Measurements from ENCODE around the gene EPHB1.
"Not testable (repeated sequence)": the region's sequence is repeated elsewhere in the genome, so short reads cannot be mapped to it uniquely, and the experiment has no call there.

EPHB1 gene

GRCh38 chr3:135017003-135017893 is 222.2 kb downstream of the EPHB1 start:
- DNase-seq: no peak

GRCh38 chr3:135018149-135018923 is 223.3 kb downstream of the EPHB1 start:
- DNase-seq: no peak

GRCh38 chr3:135020181-135020580 is 225.1 kb downstream of the EPHB1 start:
- no peak for DNase-seq

- no peak for DNase-seq
Measured at GRCh38 chr3:135023996-135024658, 229.1 kb downstream of the EPHB1 start.

GRCh38 chr3:135030768-135031615 is 235.9 kb downstream of the EPHB1 start:
- DNase-seq: not testable (repeated sequence)

GRCh38 chr3:135033737-135034136 is 238.7 kb downstream of the EPHB1 start:
- no peak for DNase-seq

- no peak for DNase-seq
Measured at GRCh38 chr3:135034291-135034768, 239.3 kb downstream of the EPHB1 start.

GRCh38 chr3:135034891-135035440 is 239.9 kb downstream of the EPHB1 start:
- DNase-seq: no peak

- DNase-seq: no peak
Measured at GRCh38 chr3:135038186-135038585, 243.1 kb downstream of the EPHB1 start.

GRCh38 chr3:135039536-135039935 is 244.5 kb downstream of the EPHB1 start:
- not testable (repeated sequence) for DNase-seq

- no peak for DNase-seq
Measured at GRCh38 chr3:135040321-135041240, 245.5 kb downstream of the EPHB1 start.

- no peak for DNase-seq
Measured at GRCh38 chr3:135041601-135042000, 246.5 kb downstream of the EPHB1 start.

- DNase-seq: no peak
Measured at GRCh38 chr3:135047061-135047460, 252.0 kb downstream of the EPHB1 start.

- DNase-seq: no peak
Measured at GRCh38 chr3:135050536-135050935, 255.5 kb downstream of the EPHB1 start.

GRCh38 chr3:135051409-135051973 is 256.4 kb downstream of the EPHB1 start:
- DNase-seq: no peak

GRCh38 chr3:135055449-135055848 is 260.4 kb downstream of the EPHB1 start:
- no peak for DNase-seq

- DNase-seq: no peak
Measured at GRCh38 chr3:135056084-135056730, 261.1 kb downstream of the EPHB1 start.

GRCh38 chr3:135056733-135057310 is 261.8 kb downstream of the EPHB1 start:
- DNase-seq: no peak

GRCh38 chr3:135057996-135058395 is 262.9 kb downstream of the EPHB1 start:
- no peak for DNase-seq

- no peak for DNase-seq
Measured at GRCh38 chr3:135059580-135059979, 264.5 kb downstream of the EPHB1 start.
